Testis (tissue), 3 donors: Measurements from ENCODE around the gene TBL1XR1. TPM values are rescaled to one million over a fixed set of nuclear protein-coding genes. Genes with fewer than 3 reads are reported as not detected.

Experiments
- DNase-seq: peaks from one replicate; pipeline ENCODE4 v3.0.0-alpha.2; 2019
- H3K27ac ChIP-seq, 2 donors: fragments of 200-600 bp; sonication (generic); one replicate each; pipeline ENCODE4 v1.5.1; 2019
- H3K27me3 ChIP-seq: fragments of 200-600 bp; sonication (generic); one replicate; pipeline ENCODE4 v1.5.1; 2019
- H3K36me3 ChIP-seq: fragments of 200-600 bp; sonication (generic); one replicate; pipeline ENCODE4 v1.5.1; 2017; ENCODE audit warnings: low read depth; ENCODE audit errors: missing control alignments
- H3K4me1 ChIP-seq: fragments of 200-600 bp; sonication (generic); one replicate; pipeline ENCODE4 v1.5.1; 2019
- H3K4me3 ChIP-seq, 2 donors: fragments of 200-600 bp; sonication (generic); one replicate each; pipeline ENCODE4 v1.5.1; 2017 to 2019
- H3K9me3 ChIP-seq: fragments of 200-600 bp; sonication (generic); one replicate; pipeline ENCODE4 v1.5.1; 2017
- POLR2A ChIP-seq: fragments of 450-650 bp; IDR thresholded peaks from one replicate; pipeline ENCODE4 v1.6.1; 2017; ENCODE audit warnings: antibody characterized with exemption, mild to moderate bottlenecking, moderate library complexity
- WGBS, 2 donors: methylation state at CpG; one replicate each; pipeline ENCODE4 v1.1.5; 2018; 5-methylcytosine and 5-hydroxymethylcytosine counted together
- intact Hi-C: fragments of 100-400 bp; cut with DNase I; formaldehyde crosslinking; loops from one replicate; pipeline ENCODE4 v1.15.1; 2023; ENCODE audit warnings: low total_unique reads
- polyA plus RNA-seq: library from polyadenylated mRNA; stranded (reverse); fragments of 350-450 nt; fragmentation: Illumina TruSeq; extraction: RNeasy Lipid Tissue Mini Kit (QIAGEN cat#74804); gene quantifications from one replicate; pipeline ENCODE4 v1.2.3, GENCODE V29; 2014; ENCODE audit warnings: low read depth, low replicate concordance; ENCODE audit not compliant: insufficient read depth
- total RNA-seq, 2 donors: library from RNA; depleted of rRNA; stranded (reverse); fragments of >200 nt; gene quantifications; one replicate each; pipeline ENCODE4 v1.2.3, GENCODE V29; 2016
- TF ChIP-seq, protein P1 (sequence below), 3 experiments: fragments of 450-650 bp in 2 of 3; fragments of 200-600 bp in 1 of 3; sonication (generic) in 1 of 3; IDR thresholded peaks; one replicate each; pipeline ENCODE4 v1.5.1; 2016 to 2019; ENCODE audit warnings: antibody characterized with exemption in 3 of 3, mild to moderate bottlenecking in 2 of 3, moderate library complexity in 1 of 3

The TBL1XR1 gene
- total and polyA plus RNA-seq, 3 donors from 2014 or later = 44.2 to 67.6 (median 59.8) TPM

DNA sequence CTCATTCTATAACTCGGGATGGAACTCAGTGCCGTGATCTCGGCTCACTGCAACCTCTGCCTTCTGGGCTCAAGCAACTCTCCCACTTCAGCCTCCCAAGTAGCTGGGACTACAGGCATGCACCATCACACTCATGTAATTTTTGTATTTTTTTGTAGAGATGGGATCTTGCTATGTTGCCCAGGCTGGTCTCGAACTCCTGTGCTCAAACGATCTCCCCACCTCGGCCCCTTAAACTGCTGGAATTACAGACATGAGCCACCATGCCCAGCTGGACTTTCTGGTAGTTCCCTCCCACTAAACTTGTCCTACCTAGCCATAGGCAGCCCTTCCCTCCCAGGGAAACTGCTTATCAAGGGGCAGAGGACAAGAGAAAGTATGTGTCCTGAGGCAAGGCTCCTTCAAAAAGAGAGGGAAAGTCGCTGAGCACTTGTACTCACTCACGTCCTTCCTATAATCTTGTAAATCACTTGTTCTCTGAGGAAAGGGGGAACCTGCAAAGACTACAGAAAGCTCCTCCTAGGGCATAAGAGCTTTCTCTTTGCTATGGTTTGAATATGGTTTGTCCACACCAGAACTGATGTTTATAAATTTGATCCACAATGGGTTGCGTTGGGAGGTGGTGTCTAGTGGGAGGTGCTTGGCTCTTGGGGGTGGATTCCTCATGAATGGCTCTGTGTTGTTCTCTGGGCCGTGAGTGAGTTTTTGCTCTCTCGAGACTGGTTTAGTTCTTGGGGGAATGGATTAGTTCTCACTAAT, 13.6 kb upstream of the TBL1XR1 start:
- TF ChIP-seq POLR2A = no peak
- TF ChIP-seq, protein P1, sequence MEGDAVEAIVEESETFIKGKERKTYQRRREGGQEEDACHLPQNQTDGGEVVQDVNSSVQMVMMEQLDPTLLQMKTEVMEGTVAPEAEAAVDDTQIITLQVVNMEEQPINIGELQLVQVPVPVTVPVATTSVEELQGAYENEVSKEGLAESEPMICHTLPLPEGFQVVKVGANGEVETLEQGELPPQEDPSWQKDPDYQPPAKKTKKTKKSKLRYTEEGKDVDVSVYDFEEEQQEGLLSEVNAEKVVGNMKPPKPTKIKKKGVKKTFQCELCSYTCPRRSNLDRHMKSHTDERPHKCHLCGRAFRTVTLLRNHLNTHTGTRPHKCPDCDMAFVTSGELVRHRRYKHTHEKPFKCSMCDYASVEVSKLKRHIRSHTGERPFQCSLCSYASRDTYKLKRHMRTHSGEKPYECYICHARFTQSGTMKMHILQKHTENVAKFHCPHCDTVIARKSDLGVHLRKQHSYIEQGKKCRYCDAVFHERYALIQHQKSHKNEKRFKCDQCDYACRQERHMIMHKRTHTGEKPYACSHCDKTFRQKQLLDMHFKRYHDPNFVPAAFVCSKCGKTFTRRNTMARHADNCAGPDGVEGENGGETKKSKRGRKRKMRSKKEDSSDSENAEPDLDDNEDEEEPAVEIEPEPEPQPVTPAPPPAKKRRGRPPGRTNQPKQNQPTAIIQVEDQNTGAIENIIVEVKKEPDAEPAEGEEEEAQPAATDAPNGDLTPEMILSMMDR (IDR thresholded peaks at IDR 0.05) = no peak
- no peak overlapping the region for H3K27ac ChIP-seq
- no peak overlapping the region for H3K4me3 ChIP-seq
- DNase-seq = no peak
- WGBS, 2 donors = 89 to 95% methylated on average over 11 of the region's 11 CpGs
- intact Hi-C loops = no loop called here
- H3K27me3 ChIP-seq = no peaks in the 10 kb centered on the region
- no peaks in the 10 kb centered on the region for H3K9me3 ChIP-seq
- no peaks in the 10 kb centered on the region for H3K36me3 ChIP-seq
- H3K4me1 ChIP-seq = no peaks in the 10 kb centered on the region

DNA sequence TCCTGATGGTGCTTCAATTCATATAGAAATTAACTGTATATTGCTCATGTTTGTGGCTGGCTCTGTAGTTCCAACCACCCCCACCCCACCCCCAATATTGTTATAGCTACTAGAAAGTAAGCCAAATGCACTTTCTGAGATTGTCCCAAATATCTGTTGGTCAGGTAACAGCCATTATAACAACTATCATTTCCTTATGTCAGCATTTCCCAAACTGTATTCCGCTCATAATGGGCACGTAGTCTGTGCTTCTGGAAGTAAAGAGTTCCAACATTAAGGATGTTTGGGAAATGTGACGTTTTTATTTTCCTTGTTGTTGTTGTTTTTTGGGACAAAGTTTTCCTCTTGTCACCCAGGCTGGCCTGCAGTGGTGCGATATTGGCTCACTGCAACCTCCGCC, 12.2 kb upstream of the TBL1XR1 start:
- H3K4me3 ChIP-seq = no peak overlapping the region
- 74 to 93% methylated on average over 5 of the region's 5 CpGs for WGBS, 2 donors
- H3K9me3 ChIP-seq = no peaks in the 10 kb centered on the region
- no peaks in the 10 kb centered on the region for H3K36me3 ChIP-seq
- H3K27me3 ChIP-seq = no peaks in the 10 kb centered on the region
- TF ChIP-seq POLR2A = no peak
- TF ChIP-seq, protein P1 (IDR thresholded peaks at IDR 0.05) = no peak
- H3K27ac ChIP-seq = no peak overlapping the region
- intact Hi-C loops = no loop called here
- DNase-seq = no peak
- no peaks in the 10 kb centered on the region for H3K4me1 ChIP-seq

DNA sequence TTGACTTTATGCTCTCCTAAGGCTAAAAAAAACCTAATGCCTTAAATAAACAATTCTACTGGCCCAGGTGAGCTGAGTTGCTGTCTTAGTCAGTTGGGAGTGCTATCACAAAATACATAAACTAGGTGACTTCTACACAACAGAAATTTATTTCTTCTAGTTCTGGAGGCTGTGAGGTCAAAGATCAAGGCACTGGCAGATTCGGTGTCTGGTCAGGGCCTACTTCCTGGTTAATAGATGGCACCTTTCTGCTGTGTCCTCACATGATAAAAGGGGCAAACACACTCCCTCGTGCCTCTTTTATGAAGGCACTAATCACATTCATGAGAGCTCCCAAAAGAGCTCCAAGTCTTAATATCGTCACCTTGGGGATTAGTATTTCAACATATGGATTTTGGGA, 11.5 kb upstream of the TBL1XR1 start:
- H3K4me3 ChIP-seq = no peak overlapping the region
- no peaks in the 10 kb centered on the region for H3K36me3 ChIP-seq
- no peaks in the 10 kb centered on the region for H3K4me1 ChIP-seq
- no peak for DNase-seq
- intact Hi-C loops = no loop called here
- no peak overlapping the region for H3K27ac ChIP-seq
- TF ChIP-seq, protein P1 (IDR thresholded peaks at IDR 0.05) = no peak
- TF ChIP-seq POLR2A = no peak
- H3K9me3 ChIP-seq = no peaks in the 10 kb centered on the region
- H3K27me3 ChIP-seq = no peaks in the 10 kb centered on the region
- 78 to 81% methylated on average over 3 of the region's 3 CpGs for WGBS, 2 donors

DNA sequence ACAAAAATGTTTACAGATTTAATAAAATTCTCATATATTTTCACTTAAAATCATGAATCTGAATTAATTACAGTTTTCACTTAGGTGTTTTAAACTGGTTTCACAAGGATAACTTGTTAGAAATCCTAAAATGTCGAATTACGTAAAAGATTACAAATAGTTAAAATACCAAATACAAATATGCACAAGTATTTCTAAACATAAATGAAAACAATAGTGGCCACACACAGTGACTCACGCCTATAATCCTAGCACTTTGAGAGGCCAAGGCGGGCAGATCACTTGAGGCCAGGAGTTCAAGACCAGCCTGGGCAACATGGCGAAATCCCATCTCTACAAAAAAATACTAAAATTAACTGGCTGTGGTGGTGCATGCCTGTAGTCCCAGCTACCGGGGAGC, 10.9 kb upstream of the TBL1XR1 start:
- Histone ChIP-seq H3K9me3 (no peaks in the 10 kb centered on the region), H3K27ac (no peak overlapping the region), H3K27me3 (no peaks in the 10 kb centered on the region), H3K36me3 (no peaks in the 10 kb centered on the region), H3K4me1 (no peaks in the 10 kb centered on the region), H3K4me3 (no peak overlapping the region)
- no peak for DNase-seq
- no peak for TF ChIP-seq POLR2A
- TF ChIP-seq, protein P1 (IDR thresholded peaks at IDR 0.05) = no peak
- intact Hi-C loops = no loop called here
- 90 to 92% methylated on average over 6 of the region's 6 CpGs for WGBS, 2 donors

DNA sequence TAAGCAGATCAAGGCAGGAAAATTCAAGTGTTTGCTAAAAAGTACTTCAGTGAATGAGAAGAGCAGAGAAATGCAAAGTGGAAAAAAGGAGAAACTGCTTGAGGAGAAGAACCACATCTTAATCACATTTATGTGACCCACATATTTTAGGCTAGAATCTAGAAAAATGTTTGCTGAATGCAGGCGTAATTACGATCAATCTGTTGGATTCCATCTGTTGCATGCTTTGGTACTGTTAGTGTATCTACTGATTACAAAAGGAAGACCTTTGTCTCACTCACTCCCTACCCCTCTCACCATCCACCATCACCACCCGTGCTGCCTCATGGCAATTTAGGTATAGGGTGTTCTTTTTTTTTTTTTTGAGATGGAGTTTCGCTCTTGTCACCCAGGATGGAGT, 9.7 kb upstream of the TBL1XR1 start:
- 92 to 97% methylated on average over 4 of the region's 4 CpGs for WGBS, 2 donors
- no peak overlapping the region for H3K4me3 ChIP-seq
- no peaks in the 10 kb centered on the region for H3K9me3 ChIP-seq
- no peaks in the 10 kb centered on the region for H3K4me1 ChIP-seq
- H3K27me3 ChIP-seq = no peaks in the 10 kb centered on the region
- intact Hi-C loops = no loop called here
- no peak for DNase-seq
- TF ChIP-seq, protein P1 (IDR thresholded peaks at IDR 0.05) = no peak
- TF ChIP-seq POLR2A = no peak
- H3K27ac ChIP-seq = no peak overlapping the region
- H3K36me3 ChIP-seq = no peaks in the 10 kb centered on the region
